Endothelial cell of umbilical vein (primary cell): ENCODE results near the gene CAMTA1. TPM values are rescaled to one million over a fixed set of nuclear protein-coding genes. Genes with fewer than 3 reads are reported as not detected.

Experiments used
- BruUV-seq: library from RNA; stranded (reverse); fragments of 400-500 nt; replicated peaks from 2 replicates; lab custom pipeline; 2021; lab: Mats Ljungman, UMichigan
- CTCF ChIA-PET: fragments of 300-600, 350-600 bp; sonication (Branson Sonifier 250); formaldehyde crosslinking; loops from one replicate; lab custom pipeline; 2021; ENCODE audit warnings: antibody characterized with exemption, inconsistent platforms; lab: Charles Lee
- POLR2A ChIA-PET: fragments of 300-600, 350-600 bp; sonication (Branson Sonifier 250); formaldehyde crosslinking; loops from one replicate; lab custom pipeline; 2021; ENCODE audit warnings: antibody characterized with exemption, inconsistent platforms; lab: Charles Lee
- DNase-seq: peaks from one replicate; pipeline ENCODE4 v3.0.0-alpha.2; 2011; ENCODE audit warnings: low read depth, low spot score
- FAIRE-seq: peaks from 2 replicates; lab custom pipeline; 2011; peaks lifted over from hg19 to GRCh38; lab: Jason Lieb, UNC
- H2AFZ ChIP-seq: 2 replicates; pipeline ENCODE4 v1.6.0; 2012; ENCODE audit warnings: low read depth, low read length, control low read depth, inconsistent platforms
- H3K27ac ChIP-seq: 2 replicates; pipeline ENCODE4 v1.5.1; 2011; ENCODE audit warnings: low read depth, mild to moderate bottlenecking, control low read depth, low read length, moderate library complexity; ENCODE audit not compliant: insufficient read depth
- H3K27me3 ChIP-seq, 2 experiments: 2 replicates each; pipeline versions ENCODE4 v1.6.0 to v1.6.1; 2011; ENCODE audit warnings: low read length in 2 of 2, mixed read lengths in 1 of 2; ENCODE audit not compliant: control insufficient read depth in 2 of 2, insufficient read depth in 2 of 2
- H3K36me3 ChIP-seq, 2 experiments: 2 replicates in 1 of 2; 3 replicates in 1 of 2; pipeline ENCODE4 v1.5.1; 2011; ENCODE audit warnings: low read length in 2 of 2, mild to moderate bottlenecking in 1 of 2, moderate library complexity in 1 of 2; ENCODE audit not compliant: control insufficient read depth in 2 of 2, insufficient read depth in 2 of 2; ENCODE audit errors: extremely low read depth in 1 of 2
- H3K4me1 ChIP-seq: 3 replicates; pipeline ENCODE4 v1.5.1; 2011; ENCODE audit warnings: mild to moderate bottlenecking, low read length; ENCODE audit not compliant: control insufficient read depth, insufficient read depth; ENCODE audit errors: extremely low read depth
- H3K4me2 ChIP-seq: 2 replicates; pipeline ENCODE4 v1.6.1; 2011; ENCODE audit warnings: low read length, control low read depth, mixed read lengths; ENCODE audit not compliant: insufficient read depth
- H3K4me3 ChIP-seq, 3 experiments: fragments of 200-600 bp in 1 of 3; sonication (generic), shearing (Covaris generic) in 1 of 3; replicated peaks in 1 of 3; 2 replicates each; pipeline ENCODE4 v1.5.1; 2011 to 2016; ENCODE audit warnings: control low read depth in 3 of 3, low read length in 3 of 3, mild to moderate bottlenecking in 2 of 3, inconsistent platforms in 1 of 3, low read depth in 1 of 3, moderate library complexity in 1 of 3; ENCODE audit not compliant: insufficient read depth in 1 of 3
- H3K79me2 ChIP-seq: 2 replicates; pipeline ENCODE4 v1.6.0; 2012; ENCODE audit warnings: low read length, inconsistent platforms; ENCODE audit not compliant: control insufficient read depth, insufficient read depth
- H3K9ac ChIP-seq: replicated peaks from 2 replicates; pipeline ENCODE3; 2011; ENCODE audit warnings: low read length, control low read depth; ENCODE audit not compliant: insufficient read depth; ENCODE audit errors: extremely low read depth
- H3K9me1 ChIP-seq: replicated peaks from 3 replicates; pipeline ENCODE4 v1.6.0; 2011; ENCODE audit warnings: mild to moderate bottlenecking, low read length; ENCODE audit not compliant: control insufficient read depth, insufficient read depth; ENCODE audit errors: extremely low read depth
- H3K9me3 ChIP-seq: replicated peaks from 2 replicates; pipeline ENCODE4 v1.5.1; 2012; ENCODE audit warnings: low read length, inconsistent platforms; ENCODE audit not compliant: control insufficient read depth, insufficient read depth
- H4K20me1 ChIP-seq: replicated peaks from 2 replicates; pipeline ENCODE3; 2011; ENCODE audit warnings: mild to moderate bottlenecking, low read length; ENCODE audit not compliant: control insufficient read depth, insufficient read depth; ENCODE audit errors: extremely low read depth
- EZH2 ChIP-seq: IDR thresholded peaks from 2 replicates; pipeline ENCODE4 v1.6.1; 2012; ENCODE audit warnings: borderline replicate concordance, low read depth, mild to moderate bottlenecking, moderate library complexity, low read length, inconsistent platforms; ENCODE audit not compliant: severe bottlenecking
- FOS ChIP-seq: IDR thresholded peaks from 2 replicates; pipeline ENCODE4 v1.6.1; 2011; ENCODE audit warnings: mild to moderate bottlenecking, low read length, moderate library complexity, borderline replicate concordance; ENCODE audit not compliant: insufficient read depth
- JUN ChIP-seq: IDR thresholded peaks from 2 replicates; pipeline ENCODE4 v1.6.1; 2011; ENCODE audit warnings: borderline replicate concordance, low read depth; ENCODE audit not compliant: insufficient read length, insufficient read depth
- MYC ChIP-seq: IDR thresholded peaks from one replicate; pipeline ENCODE4 v1.6.1; 2011; ENCODE audit warnings: mild to moderate bottlenecking, low read depth, low read length
- POLR2A ChIP-seq: IDR thresholded peaks from 2 replicates; pipeline ENCODE4 v1.6.1; 2012; ENCODE audit warnings: low read depth, mild to moderate bottlenecking, control low read depth, low read length
- POLR2AphosphoS5 ChIP-seq: IDR thresholded peaks from 2 replicates; pipeline ENCODE4 v1.6.1; 2012; ENCODE audit warnings: low read depth, mild to moderate bottlenecking, control low read depth, low read length, moderate library complexity; ENCODE audit not compliant: insufficient read depth
- dilution Hi-C: fragments of 300-500 bp; cut with MboI; formaldehyde crosslinking; loops from one replicate; pipeline ENCODE4 v1.15.0; 2019; ENCODE audit warnings: low sequenced_read_pairs; ENCODE audit not compliant: extremely low pct_ligation_motif_present
- intact Hi-C: fragments of 100-400 bp; cut with micrococcal nuclease; formaldehyde crosslinking; loops from one replicate; pipeline ENCODE4 v1.10.0; 2022
- polyA plus RNA-seq, 4 experiments: library from polyadenylated mRNA; depleted of rRNA in 3 of 4; stranded (reverse) in 3 of 4; unstranded in 1 of 4; fragments of >200 nt; gene quantifications; 2 replicates each; pipeline versions ENCODE4 v1.2.1 to v1.2.3, GENCODE V29; 2011 to 2012; ENCODE audit warnings: missing spikeins in 1 of 4
- total RNA-seq: library from RNA; stranded (reverse); gene quantifications from 2 replicates; pipeline ENCODE4 v1.2.3, GENCODE V29; 2021
- TF ChIP-seq, protein P1 (sequence below): IDR thresholded peaks from 2 replicates; pipeline ENCODE4 v1.6.1; 2011; ENCODE audit not compliant: insufficient read depth, insufficient read length

The CAMTA1 gene
- total and polyA plus RNA-seq, 2 donors (not counting 3 experiments of a cell fraction or from before 2014, with no cell fraction given): 50.8 to 92.7 TPM

DNA sequence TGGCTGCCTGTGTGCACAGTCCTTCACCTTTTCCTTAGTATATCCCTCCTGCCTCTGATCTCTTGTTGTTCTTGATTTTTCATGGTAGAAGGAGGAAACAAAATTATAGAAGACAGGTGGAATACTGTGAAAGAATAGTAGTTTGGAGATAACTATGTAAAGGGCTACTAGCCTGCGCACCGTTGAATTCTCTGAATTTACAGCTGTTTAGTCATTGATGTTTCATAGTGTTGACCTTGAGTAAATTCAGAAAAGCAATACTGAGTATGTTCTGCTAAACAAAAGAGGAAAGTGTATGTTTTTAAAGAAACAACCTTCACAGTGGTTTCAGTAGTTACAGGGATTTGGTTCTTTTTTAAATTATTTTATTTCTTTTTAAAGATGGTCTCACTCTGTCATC is 18.1 kb downstream of the CAMTA1 start:
- no peak overlapping the region for H3K27ac ChIP-seq
- no peak overlapping the region for H3K9ac ChIP-seq
- H4K20me1 ChIP-seq: no peaks in the 10 kb centered on the region
- intact Hi-C loops (no loop called here), dilution Hi-C loops (no loop called here)
- DNase-seq (no peak), FAIRE-seq (no peak)
- CTCF ChIA-PET: interaction anchor here (1.0 to 3.5 kb wide), 2 partner anchors 87 to 239 kb away, joined by 4 to 25 read pairs; no protein-coding TSS in a partner anchor
- H3K9me3 ChIP-seq: no peaks in the 10 kb centered on the region
- no peaks in the 10 kb centered on the region for H3K9me1 ChIP-seq
- H3K4me3 ChIP-seq: no peak overlapping the region
- no peaks in the 10 kb centered on the region for H3K27me3 ChIP-seq
- no TSS peak for BruUV-seq
- TF ChIP-seq, protein P1, sequence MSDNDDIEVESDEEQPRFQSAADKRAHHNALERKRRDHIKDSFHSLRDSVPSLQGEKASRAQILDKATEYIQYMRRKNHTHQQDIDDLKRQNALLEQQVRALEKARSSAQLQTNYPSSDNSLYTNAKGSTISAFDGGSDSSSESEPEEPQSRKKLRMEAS: no peak
- no peak for TF ChIP-seq JUN
- no peak for TF ChIP-seq MYC
- TF ChIP-seq EZH2: no peak
- no peak for TF ChIP-seq POLR2AphosphoS5
- TF ChIP-seq POLR2A: no peak
- H3K79me2 ChIP-seq: peaks cover 52% of the 10 kb centered on the region
- no peak overlapping the region for H3K4me2 ChIP-seq
- no peaks in the 10 kb centered on the region for H3K36me3 ChIP-seq
- peaks cover 37% of the 10 kb centered on the region for H3K4me1 ChIP-seq
- POLR2A ChIA-PET: no interaction called here
- no peak overlapping the region for H2AFZ ChIP-seq

DNA sequence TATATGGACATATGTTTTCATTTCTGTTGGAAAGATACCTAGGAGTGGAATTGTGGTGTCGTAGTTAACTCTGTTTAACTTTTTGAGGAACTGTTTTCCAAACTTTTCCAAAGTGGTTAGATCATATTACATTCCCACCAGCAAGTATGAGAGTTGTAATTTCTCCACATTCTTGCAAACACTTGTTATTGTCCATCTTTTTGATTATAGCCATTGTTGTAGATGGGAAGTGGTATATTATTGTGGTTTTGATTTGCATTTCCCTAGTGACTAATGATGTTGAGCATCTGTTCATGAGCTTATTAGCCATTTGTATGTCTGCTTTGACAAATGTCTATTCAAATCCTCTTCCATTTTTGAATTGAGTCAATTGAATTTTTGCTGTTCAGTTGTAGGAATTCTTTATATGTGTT is 19.8 kb downstream of the CAMTA1 start:
- Histone ChIP-seq H3K9me3 (no peaks in the 10 kb centered on the region), H3K4me3 (no peak overlapping the region), H3K4me1 (peaks cover 33% of the 10 kb centered on the region), H3K36me3 (no peaks in the 10 kb centered on the region), H3K4me2 (peak overlapping the region; percentile 34), H4K20me1 (no peaks in the 10 kb centered on the region), H3K27ac (no peak overlapping the region), H3K9ac (no peak overlapping the region), H2AFZ (no peak overlapping the region), H3K27me3 (no peaks in the 10 kb centered on the region), H3K79me2 (peaks cover 49% of the 10 kb centered on the region), H3K9me1 (no peaks in the 10 kb centered on the region)
- intact Hi-C loops: no loop called here
- POLR2A ChIA-PET: no interaction called here
- BruUV-seq: no TSS peak
- CTCF ChIA-PET: interaction anchor here (0.6 to 1.5 kb wide), 4 partner anchors 9 to 264 kb away, joined by 3 to 7 read pairs (median 3); no protein-coding TSS in a partner anchor
- TF ChIP-seq MYC (no peak), JUN (peak; percentile 39), FOS (peak; percentile 45)
- FAIRE-seq: peak; percentile 90
- dilution Hi-C loops: no loop called here
- peak; percentile 72 for DNase-seq
